ENCODE data around the gene PTCHD4. TPM values are rescaled to one million over a fixed set of nuclear protein-coding genes. Genes with fewer than 3 reads are reported as not detected.

PTCHD4 gene
- 0.06 to 0.09 TPM (median 0.08 TPM) in 3 of 5 replicates, not detected in the others for total RNA-seq (2022; extraction: Qiagen RNA extraction)

GRCh38 chr6:48111143-48111506 is at the start of gene PTCHD4:
PTCHD4 (minus strand) TSS chr6:48111197; CDS start chr6:48068957, 42,240 bp downstream.

All from A549 treated with Hydrocortisone at 1 μM for 4 hours (cell line).